Adrenal gland (tissue), 12 donors: ENCODE measurements around the gene SLC26A6. TPM values are rescaled to one million over a fixed set of nuclear protein-coding genes. Genes with fewer than 3 reads are reported as not detected.

Experiments used
- DNase-seq, 7 donors: peaks; one replicate each; pipeline ENCODE4 v3.0.0-alpha.2; 2019 to 2020
- H3K27ac ChIP-seq, 5 donors: fragments of 200-600 bp; sonication (generic) in 4 of 5; 1 replicate in 3 of 5; 2 replicates in 2 of 5; pipeline versions ENCODE4 v1.5.1 to v1.8.0; 2016 to 2020; ENCODE audit warnings: mild to moderate bottlenecking in 1 of 5
- H3K27me3 ChIP-seq: fragments of 200-600 bp; 2 replicates; pipeline ENCODE4 v1.8.0; 2021
- H3K36me3 ChIP-seq, 2 donors: fragments of 200-600 bp; replicated peaks in 1 of 2; 1 replicate in 1 of 2; 2 replicates in 1 of 2; pipeline versions ENCODE4 v1.5.1 to v1.8.0; 2018 to 2022
- H3K4me1 ChIP-seq, 2 donors: fragments of 200-600 bp; replicated peaks in 1 of 2; 1 replicate in 1 of 2; 2 replicates in 1 of 2; pipeline versions ENCODE4 v1.5.1 to v1.8.0; 2018 to 2021
- H3K4me3 ChIP-seq, 4 donors: fragments of 200-600 bp; sonication (generic) in 3 of 4; one replicate each; pipeline ENCODE4 v1.5.1; 2016 to 2018
- H3K9me3 ChIP-seq, 3 donors: fragments of 200-600 bp; sonication (generic) in 1 of 3; replicated peaks in 1 of 3; 1 replicate in 2 of 3; 2 replicates in 1 of 3; pipeline versions ENCODE4 v1.5.1 to v1.8.0; 2016 to 2021
- CTCF ChIP-seq, 6 experiments: fragments of 450-650 bp in 4 of 6; fragments of 200-600 bp in 2 of 6; sonication (generic) in 1 of 6; IDR thresholded peaks; 1 replicate in 5 of 6; 2 replicates in 1 of 6; pipeline versions ENCODE4 v1.5.1 to v1.8.0; 2016 to 2021; ENCODE audit warnings: antibody characterized with exemption in 6 of 6, mild to moderate bottlenecking in 2 of 6, moderate library complexity in 1 of 6
- POLR2A ChIP-seq, 2 donors: fragments of 450-650 bp; IDR thresholded peaks; one replicate each; pipeline ENCODE4 v1.6.1; 2017; ENCODE audit warnings: antibody characterized with exemption in 2 of 2, mild to moderate bottlenecking in 2 of 2, moderate library complexity in 1 of 2
- WGBS, 4 donors: extraction: QIAGEN DNeasy Blood & Tissue Kit in 2 of 4; methylation state at CpG; one replicate each; pipeline versions ENCODE4 v1.1.5 to v1.1.7; 2013 to 2017; 5-methylcytosine and 5-hydroxymethylcytosine counted together
- intact Hi-C, 2 donors: fragments of 100-400 bp; cut with DNase I; formaldehyde crosslinking; loops; one replicate each; pipeline versions ENCODE4 v1.14.1 to v1.15.0; 2022 to 2023
- microRNA counts, 2 donors: library from miRNA; unstranded; fragments of <30 nt; microRNA quantifications; one replicate each; lab custom pipeline; 2016
- microRNA-seq, 3 donors: library from miRNA; unstranded; fragments of <30 nt; microRNA quantifications; one replicate each; pipeline ENCODE4, GENCODE V29; 2017 to 2020
- polyA plus RNA-seq, 3 donors: library from polyadenylated mRNA; stranded (reverse); fragments of 200-250 nt in 2 of 3; fragments of 350-450 nt in 1 of 3; fragmentation: Illumina TruSeq in 1 of 3; extraction: RNeasy Lipid Tissue Mini Kit (QIAGEN cat#74804) in 1 of 3; gene quantifications; one replicate each; pipeline ENCODE4 v1.2.3, GENCODE V29; 2013 to 2014
- small RNA-seq, 2 donors: library from RNA; depleted of rRNA; stranded (forward); fragments of <200 nt; gene quantifications; one replicate each; pipeline ENCODE3, GENCODE V24; 2016
- total RNA-seq, 9 donors: library from RNA; depleted of rRNA in 4 of 9; stranded (reverse); fragments of >200 nt in 4 of 9; fragments of 120-200 nt in 1 of 9; fragmentation: NEBNext Ultra II Directional in 1 of 9; extraction: Animal tissue kit (Norgen Biotek cat#: 25700) in 1 of 9; gene quantifications; one replicate each; pipeline versions ENCODE4 v1.1.0 to v1.2.4, GENCODE V29; 2013 to 2023
- donor health status: healthy with polysubstance abuse.
- donor health status: Bipolar disorder and iron deficiency.
- donor health status: DM: yes; HTN: yes; CAD: no.
- donor health status: DM: no; HTN: no; CAD: no.
- donor health status: DM: no; HTN: no; CAD: no.
- donor health status: DM: yes; HTN: yes; CAD: no.

Gene SLC26A6
- total and polyA plus RNA-seq, 12 donors = 7.8 to 47.2 (median 17.6) TPM

DNA sequence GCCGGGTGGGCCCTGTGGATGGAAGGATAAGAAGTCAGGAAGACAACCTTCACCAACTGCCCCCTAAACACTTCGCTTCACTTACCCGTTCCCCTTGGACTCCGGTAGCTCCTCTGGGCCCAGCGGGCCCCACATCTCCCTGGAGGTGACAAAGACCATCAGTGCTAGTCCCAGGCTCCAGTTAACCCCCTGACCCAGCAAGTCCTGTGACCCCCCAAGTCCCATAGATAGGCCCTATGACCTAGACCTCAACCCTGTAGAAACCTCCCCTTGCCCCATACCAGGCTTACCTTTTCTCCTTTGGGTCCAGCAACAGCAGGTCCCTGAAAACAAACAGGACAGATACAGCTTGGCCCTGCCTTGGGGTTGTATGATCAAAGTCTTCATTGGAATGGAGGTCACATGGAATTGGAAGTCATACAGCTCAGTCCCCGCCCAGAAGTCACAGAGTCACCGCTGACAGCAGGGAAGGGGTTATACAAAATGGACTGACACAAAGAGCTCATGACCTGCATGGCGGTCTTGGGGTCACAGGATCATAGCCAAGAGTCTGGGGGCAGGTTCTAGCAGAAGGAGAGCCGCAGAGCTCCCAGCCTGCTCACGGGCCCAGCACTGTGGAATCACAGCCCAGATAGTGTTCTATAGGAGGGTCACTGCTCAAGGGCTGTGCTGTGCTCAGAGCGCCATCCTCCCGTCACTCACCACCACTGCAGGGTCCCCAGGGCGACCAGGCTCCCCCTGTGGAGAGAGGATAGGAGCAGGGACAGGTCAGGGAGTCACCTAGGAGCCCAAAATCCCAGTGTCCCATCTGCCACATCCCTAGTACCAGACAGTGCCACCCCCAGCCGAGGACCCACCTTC is 53.4 kb downstream of the SLC26A6 start:
- DNase-seq = no peak
- TF ChIP-seq CTCF (IDR thresholded peaks at IDR 0.05) (no peak), POLR2A (IDR thresholded peaks at IDR 0.05) (no peak)
- Histone ChIP-seq H3K27me3 (no peaks in the 10 kb centered on the region), H3K4me3 (no peak overlapping the region), H3K27ac (no peak overlapping the region), H3K4me1 (no peaks in the 10 kb centered on the region), H3K9me3 (no peaks in the 10 kb centered on the region), H3K36me3 (no peaks in the 10 kb centered on the region)
- WGBS, 4 donors = 92 to 95% (median 94%) methylated on average over 9 to 14 of the region's 14 CpGs
- intact Hi-C loops = no loop called here

GRCh38 chr3:48576647-48577046 is 58.6 kb downstream of the SLC26A6 start:
- Histone ChIP-seq H3K4me1 (no peaks in the 10 kb centered on the region), H3K4me3 (no peak overlapping the region), H3K27me3 (no peaks in the 10 kb centered on the region), H3K9me3 (no peaks in the 10 kb centered on the region), H3K36me3 (no peaks in the 10 kb centered on the region), H3K27ac (no peak overlapping the region)
- 80 to 92% (median 85%) methylated on average over 1 to 4 of the region's 4 CpGs for WGBS, 4 donors
- no peak for DNase-seq
- intact Hi-C loops = no loop called here
- TF ChIP-seq CTCF (IDR thresholded peaks at IDR 0.05) (no peak), POLR2A (IDR thresholded peaks at IDR 0.05) (no peak)

MicroRNA genes within 50 kb of the gene (microRNA counts, 767-probe panel; counts per million panel counts)
- 0 counts per million in 2 donors for microRNA hsa-miR-711 (lab: Ali Mortazavi, UCI)

Small RNA genes lying within 50 kb of the gene (microRNA-seq; reads per million reads assigned to microRNA genes)
- gene MIR4793 (0 reads per million in 3 donors), gene MIR711 (0 reads per million in 3 donors)

Small RNA genes lying within 50 kb of the gene (small RNA-seq; reads per million reads assigned to genes)
- gene AC141002.1 = 0 reads per million in 2 donors

Other genes with a start within 250 kb of the SLC26A6 start
- 10 to 100 TPM in 6 of 9 donors, 1 to 10 TPM in 3; 3.4 to 23.5 (median 11.1) TPM for gene PLXNB1, start 205.4 kb downstream of the SLC26A6 start, total RNA-seq
- 100 to 1,000 TPM in 1 of 3 donors, 10 to 100 TPM in 1, 1 to 10 TPM in 1; 6.1 to 115 (median 45.6) TPM for gene PLXNB1, start 205.4 kb downstream of the SLC26A6 start, polyA plus RNA-seq
- 10 to 100 TPM; 14.3 to 30.4 (median 19.5) TPM for gene CCDC51, start 195.3 kb downstream of the SLC26A6 start, total RNA-seq
- gene CCDC51, start 195.3 kb downstream of the SLC26A6 start, polyA plus RNA-seq = 10 to 100 TPM in 1 of 3 donors, 1 to 10 TPM in 2; 7.3 to 20.8 (median 8.0) TPM
- gene TMA7, start 195.2 kb downstream of the SLC26A6 start, total RNA-seq = 100 to 1,000 TPM; 177 to 603 (median 238) TPM
- gene TMA7, start 195.2 kb downstream of the SLC26A6 start, polyA plus RNA-seq = 100 to 1,000 TPM; 489 to 891 (median 742) TPM
- gene ATRIP, start 188.7 kb downstream of the SLC26A6 start, total RNA-seq = 10 to 100 TPM in 1 of 9 donors, 1 to 10 TPM in 8; 5.1 to 15.9 (median 6.8) TPM
- 1 to 10 TPM; 6.7 to 9.1 (median 8.4) TPM for gene ATRIP, start 188.7 kb downstream of the SLC26A6 start, polyA plus RNA-seq
- 100 to 1,000 TPM; 110 to 167 (median 135) TPM for gene SHISA5, start 131.3 kb downstream of the SLC26A6 start, total RNA-seq
- gene SHISA5, start 131.3 kb downstream of the SLC26A6 start, polyA plus RNA-seq = 10 to 100 TPM; 77.2 to 89.4 (median 85.6) TPM
- gene PFKFB4, start 78.7 kb downstream of the SLC26A6 start, total RNA-seq = 10 to 100 TPM in 2 of 9 donors, 1 to 10 TPM in 7; 2.0 to 12.9 (median 4.5) TPM
- 1 to 10 TPM; 1.8 to 5.6 (median 4.5) TPM for gene PFKFB4, start 78.7 kb downstream of the SLC26A6 start, polyA plus RNA-seq
- gene UCN2, start 71.7 kb downstream of the SLC26A6 start, total RNA-seq = under 1 TPM in 1 of 9 donors, not detected in 8; 0.14 TPM
- under 1 TPM in 2 of 3 donors, not detected in 1; 0.20 to 0.32 TPM for gene UCN2, start 71.7 kb downstream of the SLC26A6 start, polyA plus RNA-seq
- 1 to 10 TPM in 8 of 9 donors, under 1 TPM in 1; 0.36 to 6.6 (median 2.3) TPM for gene COL7A1, start 40.1 kb downstream of the SLC26A6 start, total RNA-seq
- gene COL7A1, start 40.1 kb downstream of the SLC26A6 start, polyA plus RNA-seq = 10 to 100 TPM in 2 of 3 donors, under 1 TPM in 1; 0.35 to 66.9 (median 23.2) TPM
- 100 to 1,000 TPM; 229 to 418 (median 302) TPM for gene UQCRC1, start 25.8 kb downstream of the SLC26A6 start, total RNA-seq
- gene UQCRC1, start 25.8 kb downstream of the SLC26A6 start, polyA plus RNA-seq = 100 to 1,000 TPM; 201 to 298 (median 227) TPM
- gene TMEM89, start 13.7 kb downstream of the SLC26A6 start, total RNA-seq = not detected
- gene TMEM89, start 13.7 kb downstream of the SLC26A6 start, polyA plus RNA-seq = not detected
- gene CELSR3, start 27.4 kb upstream of the SLC26A6 start, total RNA-seq = 1 to 10 TPM in 6 of 9 donors, under 1 TPM in 3; 0.78 to 3.9 (median 1.4) TPM
- gene CELSR3, start 27.4 kb upstream of the SLC26A6 start, polyA plus RNA-seq = 10 to 100 TPM in 1 of 3 donors, 1 to 10 TPM in 2; 1.4 to 23.5 (median 4.4) TPM
- gene NCKIPSD, start 50.5 kb upstream of the SLC26A6 start, total RNA-seq = 10 to 100 TPM; 21.5 to 78.7 (median 26.9) TPM
- 10 to 100 TPM; 14.0 to 29.9 (median 15.7) TPM for gene NCKIPSD, start 50.5 kb upstream of the SLC26A6 start, polyA plus RNA-seq
- 100 to 1,000 TPM in 5 of 9 donors, 10 to 100 TPM in 4; 44.9 to 130 (median 103) TPM for gene IP6K2, start 81.8 kb upstream of the SLC26A6 start, total RNA-seq
- gene IP6K2, start 81.8 kb upstream of the SLC26A6 start, polyA plus RNA-seq = 100 to 1,000 TPM in 2 of 3 donors, 10 to 100 TPM in 1; 67.2 to 185 (median 182) TPM
- 100 to 1,000 TPM in 2 of 9 donors, 10 to 100 TPM in 7; 33.0 to 177 (median 65.4) TPM for gene PRKAR2A, start 212.4 kb upstream of the SLC26A6 start, total RNA-seq
- 10 to 100 TPM in 2 of 3 donors, 1 to 10 TPM in 1; 8.4 to 41.1 (median 12.6) TPM for gene PRKAR2A, start 212.4 kb upstream of the SLC26A6 start, polyA plus RNA-seq